Measurements from ENCODE around the gene GUSB.

- TF ChIP-seq, protein P1, sequence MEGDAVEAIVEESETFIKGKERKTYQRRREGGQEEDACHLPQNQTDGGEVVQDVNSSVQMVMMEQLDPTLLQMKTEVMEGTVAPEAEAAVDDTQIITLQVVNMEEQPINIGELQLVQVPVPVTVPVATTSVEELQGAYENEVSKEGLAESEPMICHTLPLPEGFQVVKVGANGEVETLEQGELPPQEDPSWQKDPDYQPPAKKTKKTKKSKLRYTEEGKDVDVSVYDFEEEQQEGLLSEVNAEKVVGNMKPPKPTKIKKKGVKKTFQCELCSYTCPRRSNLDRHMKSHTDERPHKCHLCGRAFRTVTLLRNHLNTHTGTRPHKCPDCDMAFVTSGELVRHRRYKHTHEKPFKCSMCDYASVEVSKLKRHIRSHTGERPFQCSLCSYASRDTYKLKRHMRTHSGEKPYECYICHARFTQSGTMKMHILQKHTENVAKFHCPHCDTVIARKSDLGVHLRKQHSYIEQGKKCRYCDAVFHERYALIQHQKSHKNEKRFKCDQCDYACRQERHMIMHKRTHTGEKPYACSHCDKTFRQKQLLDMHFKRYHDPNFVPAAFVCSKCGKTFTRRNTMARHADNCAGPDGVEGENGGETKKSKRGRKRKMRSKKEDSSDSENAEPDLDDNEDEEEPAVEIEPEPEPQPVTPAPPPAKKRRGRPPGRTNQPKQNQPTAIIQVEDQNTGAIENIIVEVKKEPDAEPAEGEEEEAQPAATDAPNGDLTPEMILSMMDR (IDR thresholded peaks at IDR 0.05; ENCODE audit: borderline replicate concordance, extremely low read depth, low read length, poor library complexity, severe bottlenecking): no peak
- no peak for TF ChIP-seq EZH2 (IDR thresholded peaks at IDR 0.05; ENCODE audit: borderline replicate concordance, low read depth, low read length, severe bottlenecking)
Observed at GRCh38 chr7:65955718-65956117, 26.3 kb downstream of the GUSB start.
